SW 1271 (cell line): ENCODE data around the gene MIPOL1.
"Not testable (repeated sequence)": the region's sequence is repeated elsewhere in the genome, so short reads cannot be mapped to it uniquely, and the experiment has no call there.

Experiments used
- DNase-seq, 2 experiments: peaks; one replicate each; lab custom pipeline; 2025; lab: John Stamatoyannopoulos, UW

MIPOL1 gene

GRCh38 chr14:37401093-37401492 lies 203.4 kb downstream of the MIPOL1 start:
- no peak for DNase-seq

GRCh38 chr14:37403626-37404025 lies 205.9 kb downstream of the MIPOL1 start:
- DNase-seq: no peak

GRCh38 chr14:37406095-37406494 lies 208.4 kb downstream of the MIPOL1 start:
- no peak for DNase-seq

- DNase-seq: no peak
Measured at GRCh38 chr14:37411079-37411735, 213.5 kb downstream of the MIPOL1 start.

- no peak for DNase-seq
Measured at GRCh38 chr14:37413050-37413449, 215.3 kb downstream of the MIPOL1 start.

GRCh38 chr14:37413504-37414003 lies 215.8 kb downstream of the MIPOL1 start:
- no peak for DNase-seq

GRCh38 chr14:37416264-37416663 lies 218.5 kb downstream of the MIPOL1 start:
- no peak for DNase-seq

GRCh38 chr14:37417151-37417550 lies 219.4 kb downstream of the MIPOL1 start:
- DNase-seq: no peak

- DNase-seq: no peak
Measured at GRCh38 chr14:37417833-37418232, 220.1 kb downstream of the MIPOL1 start.

GRCh38 chr14:37420622-37421021 lies 222.9 kb downstream of the MIPOL1 start:
- no peak for DNase-seq

GRCh38 chr14:37422319-37422718 lies 224.6 kb downstream of the MIPOL1 start:
- no peak for DNase-seq

- DNase-seq: no peak
Measured at GRCh38 chr14:37422748-37423147, 225.0 kb downstream of the MIPOL1 start.

GRCh38 chr14:37428954-37429353 lies 231.2 kb downstream of the MIPOL1 start:
- DNase-seq: no peak

GRCh38 chr14:37429618-37430017 lies 231.9 kb downstream of the MIPOL1 start:
- DNase-seq: no peak

- DNase-seq: no peak
Measured at GRCh38 chr14:37434867-37435266, 237.1 kb downstream of the MIPOL1 start.

GRCh38 chr14:37436519-37436918 lies 238.8 kb downstream of the MIPOL1 start:
- no peak for DNase-seq

GRCh38 chr14:37437490-37437889 lies 239.8 kb downstream of the MIPOL1 start:
- DNase-seq: no peak

- no peak for DNase-seq
Measured at GRCh38 chr14:37438444-37438843, 240.7 kb downstream of the MIPOL1 start.

GRCh38 chr14:37443461-37443860 lies 245.7 kb downstream of the MIPOL1 start:
- no peak for DNase-seq

GRCh38 chr14:37447883-37448391 lies 250.2 kb downstream of the MIPOL1 start:
- no peak for DNase-seq

GRCh38 chr14:37452323-37452722 lies 254.6 kb downstream of the MIPOL1 start:
- DNase-seq: no peak

GRCh38 chr14:37453985-37454384 lies 256.2 kb downstream of the MIPOL1 start:
- no peak for DNase-seq

GRCh38 chr14:37457334-37457733 lies 259.6 kb downstream of the MIPOL1 start:
- DNase-seq: no peak

- DNase-seq: not testable (repeated sequence)
Measured at GRCh38 chr14:37462426-37462825, 264.7 kb downstream of the MIPOL1 start.
